HepG2 (cell line): ENCODE results near the gene IL18. TPM values are rescaled to one million over a fixed set of nuclear protein-coding genes. Genes with fewer than 3 reads are reported as not detected.

Source experiments
- ATAC-seq: fragments of 200-7000 bp; cut with Tn5 transposase; 3 replicates; pipeline ENCODE4 v1.9.1; 2020; ENCODE audit warnings: mild to moderate bottlenecking, moderate library complexity
- BruUV-seq: library from RNA; stranded (reverse); fragments of 400-500 nt; replicated peaks from 2 replicates; lab custom pipeline; 2021; lab: Mats Ljungman, UMichigan
- CTCF ChIA-PET: fragments of 300-600 bp; formaldehyde crosslinking; extraction: SDS; loops from one replicate; lab custom pipeline; 2021; ENCODE audit warnings: low total read pairs, inconsistent platforms, low intra/inter-chr PET ratio; lab: Yijun Ruan, JAX
- POLR2A ChIA-PET: fragments of 350-600 bp; sonication (Branson Sonifier 250); formaldehyde crosslinking; loops from one replicate; lab custom pipeline; 2020; ENCODE audit warnings: antibody characterized with exemption, inconsistent platforms; lab: Yijun Ruan, JAX
- DNase-seq: peaks from one replicate; pipeline ENCODE4 v3.0.0-alpha.2; 2015; ENCODE audit warnings: low spot score
- FAIRE-seq: peaks from 3 replicates; lab custom pipeline; 2011; peaks lifted over from hg19 to GRCh38; lab: Jason Lieb, UNC
- H2AFZ ChIP-seq: one replicate; pipeline ENCODE4 v1.6.1; 2011; ENCODE audit warnings: low read length, inconsistent platforms
- H3K27ac ChIP-seq: fragments of 300-600 bp; 3 replicates; pipeline ENCODE4 v1.8.0; 2011; ENCODE audit warnings: mixed run types, mild to moderate bottlenecking, mixed read lengths, low read length, inconsistent platforms; ENCODE audit not compliant: insufficient read depth; ENCODE audit errors: extremely low read length
- H3K27me3 ChIP-seq, 2 experiments: fragments of 200-600 bp in 1 of 2; 2 replicates in 1 of 2; 3 replicates in 1 of 2; pipeline versions ENCODE4 v1.6.0 to v1.8.0; 2011; ENCODE audit warnings: low read length in 2 of 2, mild to moderate bottlenecking in 2 of 2, moderate library complexity in 2 of 2, inconsistent platforms in 1 of 2; ENCODE audit not compliant: insufficient read depth in 2 of 2, control insufficient read depth in 1 of 2
- H3K36me3 ChIP-seq, 2 experiments: fragments of 200-600 bp in 1 of 2; replicated peaks in 1 of 2; 2 replicates in 1 of 2; 3 replicates in 1 of 2; pipeline versions ENCODE4 v1.5.1 to v1.8.0; 2011; ENCODE audit warnings: low read length in 2 of 2, inconsistent platforms in 1 of 2; ENCODE audit not compliant: insufficient read depth in 2 of 2, control insufficient read depth in 1 of 2
- H3K4me1 ChIP-seq: 2 replicates; pipeline ENCODE4 v1.5.1; 2012; ENCODE audit warnings: low read length, inconsistent platforms; ENCODE audit not compliant: insufficient read depth
- H3K4me2 ChIP-seq: 2 replicates; pipeline ENCODE4 v1.6.0; 2011; ENCODE audit warnings: low read depth, low read length, inconsistent platforms
- H3K4me3 ChIP-seq, 3 experiments: fragments of 200-600 bp in 1 of 3; sonication (generic), shearing (Covaris generic) in 1 of 3; replicated peaks in 1 of 3; 2 replicates each; pipeline ENCODE4 v1.5.1; 2011 to 2016; ENCODE audit warnings: low read length in 3 of 3, inconsistent platforms in 2 of 3, low read depth in 2 of 3, mild to moderate bottlenecking in 2 of 3, control low read depth in 1 of 3, mixed read lengths in 1 of 3; ENCODE audit not compliant: insufficient read depth in 1 of 3
- H3K79me2 ChIP-seq: one replicate; pipeline ENCODE4 v1.6.1; 2011; ENCODE audit warnings: low read length, inconsistent platforms; ENCODE audit not compliant: insufficient read depth
- H3K9ac ChIP-seq: 2 replicates; pipeline ENCODE4 v1.6.0; 2011; ENCODE audit warnings: mild to moderate bottlenecking, low read depth, low read length, inconsistent platforms; ENCODE audit not compliant: insufficient read depth
- H3K9me3 ChIP-seq: 2 replicates; pipeline ENCODE4 v1.5.1; 2012; ENCODE audit warnings: mild to moderate bottlenecking, low read length
- H4K20me1 ChIP-seq: 2 replicates; pipeline ENCODE4 v1.6.0; 2011; ENCODE audit warnings: inconsistent platforms, mild to moderate bottlenecking, low read length, moderate library complexity; ENCODE audit not compliant: insufficient read depth
- ARID3A ChIP-seq: IDR thresholded peaks from 2 replicates; pipeline ENCODE4 v1.6.1; 2012; ENCODE audit warnings: low read depth, low read length, improper control_type of control experiment
- CREM ChIP-seq, 2 experiments: sonication (generic) in 1 of 2; formaldehyde crosslinking in 1 of 2; IDR thresholded peaks; 2 replicates each; pipeline versions ENCODE4 v1.4.0 to v1.6.1; 2016 to 2020; ENCODE audit warnings: antibody characterized with exemption in 1 of 2, mild to moderate bottlenecking in 1 of 2, missing genetic modification reagents in 1 of 2
- EP300 ChIP-seq, 3 experiments: sonication (generic) in 1 of 3; formaldehyde crosslinking in 1 of 3; IDR thresholded peaks; 2 replicates each; pipeline versions ENCODE4 v1.5.1 to v1.6.1; 2011 to 2020; ENCODE audit warnings: low read depth in 2 of 3, low read length in 2 of 3, borderline replicate concordance in 1 of 3, improper control_type of control experiment in 1 of 3, mild to moderate bottlenecking in 1 of 3, missing genetic modification reagents in 1 of 3, moderate library complexity in 1 of 3
- HOXA5 ChIP-seq: sonication (generic); formaldehyde crosslinking; IDR thresholded peaks from 2 replicates; pipeline ENCODE4 v1.4.0; 2020; ENCODE audit warnings: missing genetic modification reagents
- IRF1 ChIP-seq: sonication (generic); formaldehyde crosslinking; IDR thresholded peaks from 2 replicates; pipeline ENCODE4 v1.4.0; 2020; ENCODE audit warnings: low read depth, mild to moderate bottlenecking, missing genetic modification reagents
- KAT8 ChIP-seq: IDR thresholded peaks from 2 replicates; pipeline ENCODE4 v1.6.1; 2016; ENCODE audit warnings: missing genetic modification reagents, missing compliant biosample characterization
- MBNL3 ChIP-seq: fragments of 250-450 bp; sonication (Bioruptor Pico); conservative IDR thresholded peaks from 2 replicates; pipeline ENCODE4 v1.8.0; 2022; ENCODE audit warnings: mild to moderate bottlenecking, inconsistent platforms
- MIER2 ChIP-seq: IDR thresholded peaks from 2 replicates; pipeline ENCODE4 v1.6.1; 2016; ENCODE audit warnings: missing biosample characterization, missing genetic modification reagents
- SRSF9 ChIP-seq: fragments of 200-400 bp; formaldehyde crosslinking; IDR thresholded peaks from 2 replicates; pipeline ENCODE4 v1.6.1; 2018; ENCODE audit warnings: borderline replicate concordance, mild to moderate bottlenecking, low read depth, low read length; ENCODE audit not compliant: insufficient read depth, poor library complexity, severe bottlenecking
- SUZ12 ChIP-seq: fragments of 150-350 bp; IDR thresholded peaks from 2 replicates; pipeline ENCODE4 v1.6.1; 2014; ENCODE audit warnings: low read depth, low read length
- YY1 ChIP-seq: IDR thresholded peaks from 2 replicates; pipeline ENCODE4 v1.6.1; 2011; ENCODE audit warnings: low read length, low read depth, moderate library complexity, mild to moderate bottlenecking; ENCODE audit not compliant: insufficient read depth, insufficient replicate concordance
- ZNF275 ChIP-seq: sonication (generic); formaldehyde crosslinking; IDR thresholded peaks from 2 replicates; pipeline ENCODE4 v1.8.0; 2022; ENCODE audit warnings: missing genetic modification reagents, mild to moderate bottlenecking, inconsistent platforms, borderline replicate concordance
- ZNF766 ChIP-seq: sonication (generic); formaldehyde crosslinking; IDR thresholded peaks from 2 replicates; pipeline ENCODE4 v1.5.0; 2020; ENCODE audit warnings: missing genetic modification reagents, borderline replicate concordance
- WGBS: methylation state at CpG from one replicate; pipeline ENCODE4 v1.1.6; 2017; ENCODE audit warnings: low lambda C conversion rate; 5-methylcytosine and 5-hydroxymethylcytosine counted together
- in situ Hi-C: cut with HindIII; loops from 2 replicates; pipeline ENCODE4 v1.10.0; 2017; ENCODE audit warnings: low pct_unique_long_range_greater_than_20kb; ENCODE audit not compliant: extremely low pct_ligation_motif_present
- intact Hi-C: fragments of 100-400 bp; cut with micrococcal nuclease; formaldehyde crosslinking; loops from one replicate; pipeline ENCODE4 v1.10.0; 2022; ENCODE audit not compliant: unreplicated experiment
- polyA plus RNA-seq, 8 experiments: library from polyadenylated mRNA; depleted of rRNA in 3 of 8; stranded (reverse) in 7 of 8; unstranded in 1 of 8; fragments of >200 nt; fragmentation: Illumina TruSeq in 4 of 8; extraction: Trizol in 4 of 8; gene quantifications; 2 replicates each; pipeline versions ENCODE4 v1.2.1 to v1.2.3, GENCODE V29; 2011 to 2016; ENCODE audit warnings: low read depth in 4 of 8, missing spikeins in 1 of 8, mixed read lengths in 1 of 8; ENCODE audit not compliant: insufficient read depth in 1 of 8
- total RNA-seq, 5 experiments: library from RNA; depleted of rRNA; stranded (reverse); fragments of >200 nt; fragmentation: Illumina TruSeq; extraction: Trizol; gene quantifications; 2 replicates each; pipeline ENCODE4 v1.2.3, GENCODE V29; 2016; ENCODE audit warnings: low read depth in 1 of 5
- TF ChIP-seq, protein P1 (sequence below): sonication (generic); formaldehyde crosslinking; IDR thresholded peaks from 2 replicates; pipeline ENCODE4 v1.8.1; 2023; ENCODE audit warnings: missing genetic modification reagents, inconsistent platforms, borderline replicate concordance
- TF ChIP-seq, protein P2 (sequence below): IDR thresholded peaks from 2 replicates; pipeline ENCODE4 v1.6.1; 2016; ENCODE audit warnings: mild to moderate bottlenecking

Gene IL18
- total and polyA plus RNA-seq, 2 of the 13 experiments (the other 11 are each of a cell fraction or from before 2014, with no cell fraction given): 0.89 to 2.7 TPM

- Histone ChIP-seq H4K20me1 (no peaks in the 10 kb centered on the region), H3K4me2 (0 out of 2 replicates have a peak overlapping the region, but pooled peaks have one; percentile 2), H3K4me3 (no peak overlapping the region), H2AFZ (no peak overlapping the region), H3K79me2 (no peaks in the 10 kb centered on the region), H3K27me3 (no peaks in the 10 kb centered on the region), H3K4me1 (peaks cover 27% of the 10 kb centered on the region), H3K9me3 (no peaks in the 10 kb centered on the region), H3K36me3 (no peaks in the 10 kb centered on the region), H3K27ac (peak overlapping the region; percentile 2), H3K9ac (no peak overlapping the region)
- WGBS: 36% methylated on average over 4 of the region's 4 CpGs
- DNase-seq: peak; percentile 94
- ATAC-seq: peak; percentile 99
- no peak for FAIRE-seq
- no TSS peak for BruUV-seq
- intact Hi-C loops: no loop called here
- ChIA-PET POLR2A (interaction anchor here (1.1 to 1.2 kb wide), 3 partner anchors 43 to 71 kb away, joined by 3 to 4 read pairs (median 3); partner anchors contain the start of genes SDHD and TIMM8B), CTCF (no interaction called here)
- in situ Hi-C loops: no loop called here
- TF ChIP-seq, protein P1, sequence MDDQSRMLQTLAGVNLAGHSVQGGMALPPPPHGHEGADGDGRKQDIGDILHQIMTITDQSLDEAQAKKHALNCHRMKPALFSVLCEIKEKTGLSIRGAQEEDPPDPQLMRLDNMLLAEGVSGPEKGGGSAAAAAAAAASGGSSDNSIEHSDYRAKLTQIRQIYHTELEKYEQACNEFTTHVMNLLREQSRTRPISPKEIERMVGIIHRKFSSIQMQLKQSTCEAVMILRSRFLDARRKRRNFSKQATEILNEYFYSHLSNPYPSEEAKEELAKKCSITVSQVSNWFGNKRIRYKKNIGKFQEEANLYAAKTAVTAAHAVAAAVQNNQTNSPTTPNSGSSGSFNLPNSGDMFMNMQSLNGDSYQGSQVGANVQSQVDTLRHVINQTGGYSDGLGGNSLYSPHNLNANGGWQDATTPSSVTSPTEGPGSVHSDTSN: no peak
- no peak for TF ChIP-seq ZNF275
- peak; percentile 83; the same call in 1 of the 2 replicates for TF ChIP-seq MIER2 (CRISPR knock-in tag)
- TF ChIP-seq IRF1 (CRISPR knock-in tag): no peak
- no peak for TF ChIP-seq KAT8
- TF ChIP-seq ARID3A: peak; percentile 85
- no peak for TF ChIP-seq SRSF9
- no peak for TF ChIP-seq YY1
- TF ChIP-seq CREM (IDR thresholded peaks at IDR 0.05): peak; percentile 43; the same call in 1 of the 2 replicates
- TF ChIP-seq CREM (CRISPR knock-in tag; IDR thresholded peaks at IDR 0.05): no peak
- no peak for TF ChIP-seq HOXA5 (CRISPR knock-in tag)
- no peak for TF ChIP-seq ZNF766
- TF ChIP-seq SUZ12: no peak
- TF ChIP-seq EP300 (IDR thresholded peaks at IDR 0.05; ENCODE audit: low read depth in 2 of 2, low read length in 2 of 2): no peak
- TF ChIP-seq EP300 (CRISPR knock-in tag; IDR thresholded peaks at IDR 0.05; ENCODE audit: borderline replicate concordance): peak; percentile 62; the same call in 1 of the 2 replicates
- no peak for TF ChIP-seq MBNL3 (CRISPR knock-in tag)
- TF ChIP-seq, protein P2, sequence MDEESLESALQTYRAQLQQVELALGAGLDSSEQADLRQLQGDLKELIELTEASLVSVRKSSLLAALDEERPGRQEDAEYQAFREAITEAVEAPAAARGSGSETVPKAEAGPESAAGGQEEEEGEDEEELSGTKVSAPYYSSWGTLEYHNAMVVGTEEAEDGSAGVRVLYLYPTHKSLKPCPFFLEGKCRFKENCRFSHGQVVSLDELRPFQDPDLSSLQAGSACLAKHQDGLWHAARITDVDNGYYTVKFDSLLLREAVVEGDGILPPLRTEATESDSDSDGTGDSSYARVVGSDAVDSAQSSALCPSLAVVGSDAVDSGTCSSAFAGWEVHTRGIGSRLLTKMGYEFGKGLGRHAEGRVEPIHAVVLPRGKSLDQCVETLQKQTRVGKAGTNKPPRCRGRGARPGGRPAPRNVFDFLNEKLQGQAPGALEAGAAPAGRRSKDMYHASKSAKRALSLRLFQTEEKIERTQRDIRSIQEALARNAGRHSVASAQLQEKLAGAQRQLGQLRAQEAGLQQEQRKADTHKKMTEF (CRISPR knock-in tag): peak; percentile 32; the same call in 1 of the 2 replicates
Observed at GRCh38 chr11:112156956-112157766, 6.7 kb downstream of the IL18 start.
